H1 (cell line): ENCODE measurements around the gene TAOK2. TPM values are rescaled to one million over a fixed set of nuclear protein-coding genes. Genes with fewer than 3 reads are reported as not detected.

ENCODE experiments used
- CTCF ChIA-PET: fragments of 300-600 bp; sonication (Branson Sonifier 250); formaldehyde crosslinking; loops from one replicate; lab custom pipeline; 2021; ENCODE audit not compliant: partially characterized antibody; lab: Charles Lee
- POLR2A ChIA-PET: fragments of 300-600 bp; sonication (Branson Sonifier 250); formaldehyde crosslinking; loops from one replicate; lab custom pipeline; 2021; ENCODE audit warnings: inconsistent platforms; ENCODE audit not compliant: partially characterized antibody; lab: Charles Lee
- DNase-seq, 2 experiments: peaks; one replicate each; pipeline versions ENCODE4 v3.0.0 to v3.0.0-alpha.2; 2010 to 2022; ENCODE audit warnings: low spot score in 2 of 2, low read depth in 1 of 2, mixed read lengths in 1 of 2
- FAIRE-seq: peaks from 2 replicates; lab custom pipeline; 2011; peaks lifted over from hg19 to GRCh38; lab: Jason Lieb, UNC
- H2AFZ ChIP-seq: 2 replicates; pipeline ENCODE4 v1.8.1; 2012; ENCODE audit warnings: low read length, inconsistent platforms
- H2AK5ac ChIP-seq: 2 replicates; pipeline ENCODE4 v1.6.1; 2013; ENCODE audit warnings: low read depth, low read length
- H2BK120ac ChIP-seq: replicated peaks from 2 replicates; pipeline ENCODE3; 2013; ENCODE audit warnings: low read depth, low read length, inconsistent platforms
- H2BK12ac ChIP-seq: 2 replicates; pipeline ENCODE4 v1.6.1; 2013; ENCODE audit warnings: low read depth, low read length
- H2BK15ac ChIP-seq: 2 replicates; pipeline ENCODE4 v1.6.1; 2013; ENCODE audit warnings: low read length
- H2BK20ac ChIP-seq: 2 replicates; pipeline ENCODE4 v1.6.1; 2013; ENCODE audit warnings: low read length
- H2BK5ac ChIP-seq: 2 replicates; pipeline ENCODE4 v1.6.1; 2013; ENCODE audit warnings: low read depth, low read length
- H3K14ac ChIP-seq: 2 replicates; pipeline ENCODE4 v1.6.1; 2013; ENCODE audit warnings: inconsistent platforms; ENCODE audit not compliant: insufficient read length
- H3K18ac ChIP-seq: 2 replicates; pipeline ENCODE4 v1.6.1; 2013; ENCODE audit warnings: low read length; ENCODE audit errors: extremely low read depth
- H3K23ac ChIP-seq: 2 replicates; pipeline ENCODE4 v1.6.1; 2013; ENCODE audit warnings: inconsistent platforms; ENCODE audit not compliant: insufficient read length
- H3K23me2 ChIP-seq: 2 replicates; pipeline ENCODE4 v1.6.1; 2013; ENCODE audit warnings: low read depth, low read length
- H3K27ac ChIP-seq: 2 replicates; pipeline ENCODE4 v1.6.1; 2011; ENCODE audit warnings: low read depth, low read length, inconsistent platforms
- H3K27me3 ChIP-seq, 4 experiments: replicated peaks in 1 of 4; 1 replicate in 1 of 4; 2 replicates in 3 of 4; pipeline versions ENCODE4 v1.6.1 to v1.8.1; 2011 to 2013; ENCODE audit warnings: low read length in 3 of 4, mild to moderate bottlenecking in 3 of 4, inconsistent platforms in 2 of 4, mixed read lengths in 2 of 4, moderate library complexity in 1 of 4; ENCODE audit not compliant: control insufficient read depth in 3 of 4, insufficient read depth in 3 of 4; ENCODE audit errors: extremely low read depth in 1 of 4
- H3K36me3 ChIP-seq, 4 experiments: 2 replicates each; pipeline versions ENCODE4 v1.6.1 to v1.8.1; 2011 to 2013; ENCODE audit warnings: mild to moderate bottlenecking in 4 of 4, low read length in 3 of 4, moderate library complexity in 2 of 4, control low read depth in 1 of 4, inconsistent platforms in 1 of 4; ENCODE audit not compliant: insufficient read depth in 4 of 4, control insufficient read depth in 2 of 4
- H3K4ac ChIP-seq: replicated peaks from 2 replicates; pipeline ENCODE3; 2013; ENCODE audit warnings: low read length, low read depth, mixed read lengths, inconsistent platforms; ENCODE audit not compliant: insufficient read length
- H3K4me1 ChIP-seq, 4 experiments: replicated peaks in 1 of 4; 1 replicate in 1 of 4; 2 replicates in 3 of 4; pipeline versions ENCODE4 v1.6.1 to v1.8.1; 2011 to 2013; ENCODE audit warnings: low read length in 3 of 4, inconsistent platforms in 2 of 4, mixed read lengths in 1 of 4; ENCODE audit not compliant: insufficient read depth in 4 of 4, control insufficient read depth in 3 of 4
- H3K4me2 ChIP-seq, 2 experiments: 2 replicates each; pipeline versions ENCODE4 v1.6.1 to v1.8.1; 2011 to 2013; ENCODE audit warnings: low read depth in 2 of 2, low read length in 2 of 2, control low read depth in 1 of 2, inconsistent platforms in 1 of 2, mild to moderate bottlenecking in 1 of 2; ENCODE audit not compliant: insufficient read depth in 1 of 2
- H3K4me3 ChIP-seq, 4 experiments: fragments of 200-600, 300-600 bp in 1 of 4; sonication (generic), shearing (Covaris generic), sonication (Bioruptor Twin) in 1 of 4; 2 replicates each; pipeline versions ENCODE4 v1.5.1 to v1.8.1; 2011 to 2016; ENCODE audit warnings: low read length in 4 of 4, low read depth in 3 of 4, control low read depth in 2 of 4, inconsistent platforms in 2 of 4, mild to moderate bottlenecking in 2 of 4, mixed read lengths in 1 of 4, moderate library complexity in 1 of 4; ENCODE audit not compliant: insufficient read depth in 2 of 4; ENCODE audit errors: extremely low read depth in 1 of 4
- H3K56ac ChIP-seq: replicated peaks from 2 replicates; pipeline ENCODE3; 2013; ENCODE audit warnings: low read depth, mild to moderate bottlenecking, mixed read lengths, low read length, inconsistent platforms; ENCODE audit not compliant: insufficient read length
- H3K79me1 ChIP-seq: 2 replicates; pipeline ENCODE4 v1.6.1; 2013; ENCODE audit warnings: low read depth, low read length, control low read depth
- H3K79me2 ChIP-seq, 2 experiments: 2 replicates each; pipeline versions ENCODE4 v1.6.1 to v1.8.1; 2012 to 2013; ENCODE audit warnings: low read length in 2 of 2, mild to moderate bottlenecking in 2 of 2, inconsistent platforms in 1 of 2; ENCODE audit not compliant: insufficient read depth in 2 of 2, control insufficient read depth in 1 of 2
- H3K9ac ChIP-seq, 4 experiments: replicated peaks in 1 of 4; 1 replicate in 1 of 4; 2 replicates in 3 of 4; pipeline versions ENCODE4 v1.6.1 to v1.8.1; 2011 to 2013; ENCODE audit warnings: low read depth in 3 of 4, low read length in 3 of 4, control low read depth in 2 of 4, mild to moderate bottlenecking in 2 of 4, moderate library complexity in 2 of 4, inconsistent platforms in 1 of 4; ENCODE audit errors: extremely low read depth in 1 of 4
- H3K9me3 ChIP-seq, 2 experiments: 2 replicates each; pipeline versions ENCODE4 v1.6.1 to v1.8.1; 2012 to 2013; ENCODE audit warnings: mild to moderate bottlenecking in 2 of 2, moderate library complexity in 2 of 2, control low read depth in 1 of 2, inconsistent platforms in 1 of 2, low read depth in 1 of 2, low read length in 1 of 2, mixed read lengths in 1 of 2; ENCODE audit not compliant: insufficient read depth in 2 of 2
- H4K20me1 ChIP-seq, 2 experiments: replicated peaks in 1 of 2; 2 replicates each; pipeline versions ENCODE3 to v1.8.1; 2011 to 2013; ENCODE audit warnings: inconsistent platforms in 2 of 2, low read length in 2 of 2, mild to moderate bottlenecking in 1 of 2; ENCODE audit not compliant: insufficient read depth in 2 of 2, control insufficient read depth in 1 of 2
- H4K5ac ChIP-seq: 2 replicates; pipeline ENCODE4 v1.6.1; 2013; ENCODE audit warnings: low read length, low read depth, mixed read lengths, inconsistent platforms; ENCODE audit not compliant: insufficient read length
- H4K8ac ChIP-seq: 2 replicates; pipeline ENCODE4 v1.8.0; 2013; ENCODE audit warnings: mild to moderate bottlenecking, moderate library complexity, low read length, inconsistent platforms; ENCODE audit not compliant: insufficient read depth; ENCODE audit errors: extremely low read depth
- H4K91ac ChIP-seq: replicated peaks from 2 replicates; pipeline ENCODE3; 2013; ENCODE audit warnings: low read length, mixed read lengths, inconsistent platforms; ENCODE audit not compliant: insufficient read length
- CBX5 ChIP-seq: fragments of 300-800, 300-1000 bp; sonication (generic); IDR thresholded peaks from 2 replicates; pipeline ENCODE4 v1.7.1; 2016; ENCODE audit warnings: antibody characterized with exemption, low read length, low read depth
- CBX8 ChIP-seq: fragments of 300-800, 300-1000 bp; sonication (generic); IDR thresholded peaks from 2 replicates; pipeline ENCODE4 v1.7.1; 2016; ENCODE audit warnings: low read depth, low read length, borderline replicate concordance
- CHD1 ChIP-seq: IDR thresholded peaks from 2 replicates; pipeline ENCODE4 v1.6.1; 2012; ENCODE audit warnings: low read depth, low read length, improper control_type of control experiment
- EZH2 ChIP-seq: fragments of 200-600 bp; sonication (generic); IDR thresholded peaks from 2 replicates; pipeline ENCODE4 v1.7.1; 2012; ENCODE audit warnings: low read depth, mild to moderate bottlenecking, moderate library complexity, low read length, inconsistent platforms; ENCODE audit not compliant: severe bottlenecking
- HDAC2 ChIP-seq, 2 experiments: fragments of 300-600 bp in 1 of 2; sonication (generic) in 1 of 2; IDR thresholded peaks; 2 replicates each; pipeline ENCODE4 v1.6.1; 2011 to 2012; ENCODE audit warnings: low read depth in 2 of 2, low read length in 2 of 2, mild to moderate bottlenecking in 2 of 2, moderate library complexity in 2 of 2, borderline replicate concordance in 1 of 2, inconsistent platforms in 1 of 2
- KDM1A ChIP-seq: fragments of 200-600, 300-600 bp; sonication (generic); IDR thresholded peaks from 2 replicates; pipeline ENCODE4 v1.7.1; 2016; ENCODE audit warnings: mild to moderate bottlenecking, low read length, borderline replicate concordance
- NRF1 ChIP-seq: IDR thresholded peaks from 2 replicates; pipeline ENCODE4 v1.6.1; 2011; ENCODE audit warnings: mild to moderate bottlenecking, low read depth, low read length, improper control_type of control experiment
- POLR2A ChIP-seq, 2 experiments: IDR thresholded peaks; 1 replicate in 1 of 2; 2 replicates in 1 of 2; pipeline ENCODE4 v1.6.1; 2011; ENCODE audit warnings: low read depth in 2 of 2, low read length in 2 of 2, mild to moderate bottlenecking in 2 of 2; ENCODE audit errors: control extremely low read depth in 1 of 2
- SP2 ChIP-seq: IDR thresholded peaks from 2 replicates; pipeline ENCODE4 v1.6.1; 2012; ENCODE audit warnings: mild to moderate bottlenecking, low read length, inconsistent platforms
- USF2 ChIP-seq: IDR thresholded peaks from 2 replicates; pipeline ENCODE4 v1.6.1; 2011; ENCODE audit warnings: low read length, improper control_type of control experiment
- YY1 ChIP-seq: IDR thresholded peaks from 2 replicates; pipeline ENCODE4 v1.6.1; 2011; ENCODE audit warnings: low read depth, mild to moderate bottlenecking, low read length
- ZNF274 ChIP-seq: IDR thresholded peaks from 2 replicates; pipeline ENCODE4 v1.7.0; 2012; ENCODE audit warnings: low read length, borderline replicate concordance; ENCODE audit errors: extremely low read depth
- WGBS, 2 experiments: shearing (Covaris generic) in 1 of 2; methylation state at CpG; one replicate each; pipeline versions ENCODE4 v1.1.6 to v1.1.7; 2013 to 2015; ENCODE audit warnings: low lambda C conversion rate in 2 of 2, mixed read lengths in 2 of 2, inconsistent platforms in 1 of 2, low coverage in 1 of 2, missing lambda C conversion rate in 1 of 2; ENCODE audit not compliant: insufficient replicate concordance in 2 of 2, insufficient coverage in 1 of 2, insufficient read length in 1 of 2; ENCODE audit errors: extremely low coverage in 1 of 2, missing lambda C conversion rate in 1 of 2; 5-methylcytosine and 5-hydroxymethylcytosine counted together
- polyA plus RNA-seq, 7 experiments: library from polyadenylated mRNA; depleted of rRNA in 3 of 7; stranded (reverse) in 5 of 7; unstranded in 2 of 7; fragments of >200 nt in 5 of 7; fragments of 200-250 nt in 2 of 7; gene quantifications; 1 replicate in 5 of 7; 2 replicates in 1 of 7; 4 replicates in 1 of 7; pipeline versions ENCODE4 v1.2.1 to v1.2.3, GENCODE V29; 2011 to 2013; ENCODE audit warnings: missing spikeins in 2 of 7, mixed read lengths in 2 of 7
- total RNA-seq: library from RNA; stranded (reverse); fragmentation: NEBNext Ultra II Directional; extraction: Animal tissue kit (Norgen Biotek cat#: 25700); gene quantifications from 2 replicates; pipeline ENCODE4 v1.2.1, GENCODE V29; 2021
- TF ChIP-seq, protein P1 (sequence below): IDR thresholded peaks from 2 replicates; pipeline ENCODE4 v1.6.1; 2012; ENCODE audit warnings: inconsistent platforms

TAOK2 gene
- total and polyA plus RNA-seq, 2 of the 8 experiments (the other 6 are each of a cell fraction or from before 2014, with no cell fraction given) = 13.5 to 32.6 TPM

- Histone ChIP-seq H3K9ac (no peak overlapping the region), H3K56ac (no peak overlapping the region), H3K14ac (no peak overlapping the region), H3K79me2 (no peaks in the 10 kb centered on the region), H3K4me3 (no peak overlapping the region), H3K23ac (no peak overlapping the region), H2AK5ac (no peak overlapping the region), H3K4me2 (no peak overlapping the region), H3K79me1 (no peaks in the 10 kb centered on the region), H3K27ac (no peak overlapping the region), H3K36me3 (peaks cover 14 to 72% (median 57%) of the 10 kb centered on the region in 4 experiments), H2BK5ac (no peak overlapping the region), H3K9me3 (no peaks in the 10 kb centered on the region), H3K4me1 (no peaks in the 10 kb centered on the region), H4K20me1 (no peaks in the 10 kb centered on the region), H4K5ac (no peak overlapping the region), H2BK20ac (no peak overlapping the region), H3K4ac (no peak overlapping the region), H4K91ac (no peak overlapping the region), H2AFZ (no peak overlapping the region), H2BK12ac (no peak overlapping the region), H2BK120ac (no peak overlapping the region), H3K27me3 (no peaks in the 10 kb centered on the region), H2BK15ac (no peak overlapping the region), H3K18ac (no peak overlapping the region), H4K8ac (no peak overlapping the region), H3K23me2 (no peaks in the 10 kb centered on the region)
- WGBS, 2 experiments = 91% methylated on average over 5 of the region's 5 CpGs; no CpG with 5 or more reads in 1 of the 2 experiments
- DNase-seq = no peak
- POLR2A ChIA-PET = interaction anchor here (1.0 to 2.7 kb wide), 5 partner anchors 8 to 84 kb away, joined by 3 to 14 read pairs (median 4); partner anchors contain the start of gene TAOK2
- no peak for FAIRE-seq
- CTCF ChIA-PET = interaction anchor here (0.9 to 1.8 kb wide), 3 partner anchors 10 to 37 kb away, joined by 3 to 7 read pairs (median 7); no protein-coding TSS in a partner anchor
- TF ChIP-seq EZH2 = no peak
- no peak for TF ChIP-seq NRF1
- no peak for TF ChIP-seq ZNF274
- TF ChIP-seq SP2 = no peak
- no peak for TF ChIP-seq HDAC2 (IDR thresholded peaks at IDR 0.05; ENCODE audit: borderline replicate concordance in 1 of 2, low read depth in 2 of 2, low read length in 2 of 2)
- TF ChIP-seq CBX8 = no peak
- TF ChIP-seq, protein P1, sequence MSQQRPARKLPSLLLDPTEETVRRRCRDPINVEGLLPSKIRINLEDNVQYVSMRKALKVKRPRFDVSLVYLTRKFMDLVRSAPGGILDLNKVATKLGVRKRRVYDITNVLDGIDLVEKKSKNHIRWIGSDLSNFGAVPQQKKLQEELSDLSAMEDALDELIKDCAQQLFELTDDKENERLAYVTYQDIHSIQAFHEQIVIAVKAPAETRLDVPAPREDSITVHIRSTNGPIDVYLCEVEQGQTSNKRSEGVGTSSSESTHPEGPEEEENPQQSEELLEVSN = no peak
- no peak for TF ChIP-seq CBX5
- no peak for TF ChIP-seq CHD1
- TF ChIP-seq POLR2A (IDR thresholded peaks at IDR 0.05; ENCODE audit: control extremely low read depth in 1 of 2, low read depth in 2 of 2, low read length in 2 of 2) = no peak
- no peak for TF ChIP-seq KDM1A
- TF ChIP-seq USF2 = no peak
- no peak for TF ChIP-seq YY1
These were observed 11.1 kb downstream of the TAOK2 start for GRCh38 chr16:29984764-29985147.
